HEK293 (cell line): ENCODE measurements around the gene ITGAL.

Experiments
- GLI2 ChIP-seq: fragments of 450-650 bp; formaldehyde crosslinking; IDR thresholded peaks from 2 replicates; pipeline ENCODE4; 2017; ENCODE audit warnings: missing biosample characterization, missing genetic modification characterization, low read depth, borderline replicate concordance
- GLIS1 ChIP-seq: fragments of 450-650 bp; formaldehyde crosslinking; IDR thresholded peaks from 2 replicates; pipeline ENCODE4 v1.5.1; 2016; ENCODE audit warnings: missing biosample characterization, missing genetic modification characterization
- PRDM10 ChIP-seq: fragments of 450-650 bp; formaldehyde crosslinking; IDR thresholded peaks from 2 replicates; pipeline ENCODE4 v1.5.1; 2016; ENCODE audit warnings: missing biosample characterization, missing genetic modification characterization
- RBAK ChIP-seq: fragments of 450-650 bp; formaldehyde crosslinking; IDR thresholded peaks from 2 replicates; pipeline ENCODE4 v1.5.1; 2016; ENCODE audit warnings: missing biosample characterization, missing genetic modification characterization
- SCRT2 ChIP-seq: fragments of 450-650 bp; formaldehyde crosslinking; IDR thresholded peaks from 2 replicates; pipeline ENCODE4 v1.5.1; 2016; ENCODE audit warnings: missing biosample characterization, missing genetic modification characterization
- SP7 ChIP-seq: fragments of 450-650 bp; formaldehyde crosslinking; IDR thresholded peaks from 2 replicates; pipeline ENCODE4 v1.5.1; 2016; ENCODE audit warnings: missing biosample characterization, missing genetic modification characterization
- YY2 ChIP-seq: fragments of 450-650 bp; formaldehyde crosslinking; IDR thresholded peaks from 2 replicates; pipeline ENCODE4 v1.5.1; 2016; ENCODE audit warnings: missing biosample characterization, missing genetic modification characterization
- ZBTB20 ChIP-seq: fragments of 450-650 bp; formaldehyde crosslinking; IDR thresholded peaks from 2 replicates; pipeline ENCODE4 v1.5.1; 2016; ENCODE audit warnings: missing biosample characterization, missing genetic modification characterization
- ZBTB49 ChIP-seq: fragments of 450-650 bp; formaldehyde crosslinking; IDR thresholded peaks from 2 replicates; pipeline ENCODE4 v1.5.1; 2016; ENCODE audit warnings: missing biosample characterization, missing genetic modification characterization, low read depth
- ZNF121 ChIP-seq: fragments of 450-650 bp; formaldehyde crosslinking; IDR thresholded peaks from 2 replicates; pipeline ENCODE4 v1.5.1; 2016; ENCODE audit warnings: missing biosample characterization, missing genetic modification characterization
- ZNF133 ChIP-seq: fragments of 450-650 bp; formaldehyde crosslinking; IDR thresholded peaks from 2 replicates; pipeline ENCODE4 v1.5.1; 2016; ENCODE audit warnings: missing biosample characterization, missing genetic modification characterization
- ZNF169 ChIP-seq: fragments of 450-650 bp; formaldehyde crosslinking; IDR thresholded peaks from 2 replicates; pipeline ENCODE4 v1.5.1; 2016; ENCODE audit warnings: missing biosample characterization, missing genetic modification characterization
- ZNF174 ChIP-seq: fragments of 450-650 bp; formaldehyde crosslinking; IDR thresholded peaks from 2 replicates; pipeline ENCODE4 v1.5.0; 2017; ENCODE audit warnings: missing biosample characterization, mild to moderate bottlenecking, missing genetic modification characterization
- ZNF266 ChIP-seq: fragments of 450-650 bp; formaldehyde crosslinking; IDR thresholded peaks from 2 replicates; pipeline ENCODE4 v1.5.1; 2016; ENCODE audit warnings: missing biosample characterization, missing genetic modification characterization, low read depth
- ZNF280C ChIP-seq: fragments of 450-650 bp; formaldehyde crosslinking; IDR thresholded peaks from 2 replicates; pipeline ENCODE4 v1.5.1; 2016; ENCODE audit warnings: missing biosample characterization, missing genetic modification characterization
- ZNF37A ChIP-seq: fragments of 450-650 bp; IDR thresholded peaks from 2 replicates; pipeline ENCODE4 v1.5.1; 2018; ENCODE audit warnings: missing biosample characterization, missing genetic modification characterization
- ZNF555 ChIP-seq: fragments of 450-650 bp; formaldehyde crosslinking; conservative IDR thresholded peaks from 2 replicates; pipeline ENCODE4 v1.5.1; 2017; ENCODE audit warnings: missing biosample characterization, mild to moderate bottlenecking, missing genetic modification characterization, inconsistent platforms
- ZNF558 ChIP-seq: fragments of 450-650 bp; formaldehyde crosslinking; IDR thresholded peaks from 2 replicates; pipeline ENCODE4 v1.5.1; 2016; ENCODE audit warnings: missing biosample characterization, missing genetic modification characterization
- ZNF670 ChIP-seq: fragments of 450-650 bp; formaldehyde crosslinking; IDR thresholded peaks from 2 replicates; pipeline ENCODE4 v1.5.1; 2016; ENCODE audit warnings: missing biosample characterization, missing genetic modification characterization, low read depth
- ZNF776 ChIP-seq: fragments of 450-650 bp; formaldehyde crosslinking; IDR thresholded peaks from 2 replicates; pipeline ENCODE4 v1.5.0; 2017; ENCODE audit warnings: missing biosample characterization, missing genetic modification characterization, borderline replicate concordance
- ZNF785 ChIP-seq: fragments of 450-650 bp; formaldehyde crosslinking; IDR thresholded peaks from 2 replicates; pipeline ENCODE4 v1.5.1; 2016; ENCODE audit warnings: missing biosample characterization, missing genetic modification characterization
- TF ChIP-seq, protein P1 (sequence below): fragments of 450-650 bp; formaldehyde crosslinking; IDR thresholded peaks from 2 replicates; pipeline ENCODE4 v1.5.1; 2016; ENCODE audit warnings: missing biosample characterization, missing genetic modification characterization, borderline replicate concordance
- TF ChIP-seq, protein P2 (sequence below): fragments of 450-650 bp; formaldehyde crosslinking; IDR thresholded peaks from 2 replicates; pipeline ENCODE4 v1.5.1; 2016; ENCODE audit warnings: missing biosample characterization, missing genetic modification characterization
- TF ChIP-seq, protein P3 (sequence below): fragments of 450-650 bp; IDR thresholded peaks from 2 replicates; pipeline ENCODE4 v1.5.1; 2018; ENCODE audit warnings: missing biosample characterization, missing genetic modification characterization
- TF ChIP-seq, protein P4 (sequence below): fragments of 450-650 bp; formaldehyde crosslinking; IDR thresholded peaks from 2 replicates; pipeline ENCODE4 v1.5.1; 2016; ENCODE audit warnings: missing biosample characterization, missing genetic modification characterization

ITGAL gene

GRCh38 chr16:30534368-30535105 lies 62.0 kb downstream of the ITGAL start, which contains the start of gene ZNF747 (continued):
- TF ChIP-seq ZBTB49 (tag by site-specific recombination) (no peak), ZBTB20 (peak; percentile 93), ZNF133 (tag by site-specific recombination) (peak; percentile 34; the same call in 1 of the 2 replicates), ZNF37A (tag by site-specific recombination) (no peak), ZNF169 (no peak), ZNF785 (tag by site-specific recombination) (no peak), GLIS1 (tag by site-specific recombination) (peak; percentile 26; the same call in 1 of the 2 replicates), RBAK (tag by site-specific recombination) (no peak; the same call in 1 of the 2 replicates), YY2 (tag by site-specific recombination) (peak; percentile 93), ZNF776 (tag by site-specific recombination) (no peak), ZNF280C (tag by site-specific recombination) (no peak), SP7 (tag by site-specific recombination) (peak; percentile 72; the same call in 1 of the 2 replicates), PRDM10 (tag by site-specific recombination) (peak; percentile 91), GLI2 (tag by site-specific recombination) (no peak), ZNF266 (no peak), ZNF670 (tag by site-specific recombination) (no peak), SCRT2 (tag by site-specific recombination) (peak; percentile 32; the same call in 1 of the 2 replicates), ZNF121 (tag by site-specific recombination) (no peak), ZNF555 (tag by site-specific recombination) (no peak), ZNF558 (tag by site-specific recombination) (no peak), ZNF174 (tag by site-specific recombination) (no peak)
- TF ChIP-seq, protein P1, sequence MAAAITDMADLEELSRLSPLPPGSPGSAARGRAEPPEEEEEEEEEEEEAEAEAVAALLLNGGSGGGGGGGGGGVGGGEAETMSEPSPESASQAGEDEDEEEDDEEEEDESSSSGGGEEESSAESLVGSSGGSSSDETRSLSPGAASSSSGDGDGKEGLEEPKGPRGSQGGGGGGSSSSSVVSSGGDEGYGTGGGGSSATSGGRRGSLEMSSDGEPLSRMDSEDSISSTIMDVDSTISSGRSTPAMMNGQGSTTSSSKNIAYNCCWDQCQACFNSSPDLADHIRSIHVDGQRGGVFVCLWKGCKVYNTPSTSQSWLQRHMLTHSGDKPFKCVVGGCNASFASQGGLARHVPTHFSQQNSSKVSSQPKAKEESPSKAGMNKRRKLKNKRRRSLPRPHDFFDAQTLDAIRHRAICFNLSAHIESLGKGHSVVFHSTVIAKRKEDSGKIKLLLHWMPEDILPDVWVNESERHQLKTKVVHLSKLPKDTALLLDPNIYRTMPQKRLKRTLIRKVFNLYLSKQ (tag by site-specific recombination): 0 out of 2 replicates have a peak, but pooled peaks have one; percentile 14
- TF ChIP-seq, protein P2, sequence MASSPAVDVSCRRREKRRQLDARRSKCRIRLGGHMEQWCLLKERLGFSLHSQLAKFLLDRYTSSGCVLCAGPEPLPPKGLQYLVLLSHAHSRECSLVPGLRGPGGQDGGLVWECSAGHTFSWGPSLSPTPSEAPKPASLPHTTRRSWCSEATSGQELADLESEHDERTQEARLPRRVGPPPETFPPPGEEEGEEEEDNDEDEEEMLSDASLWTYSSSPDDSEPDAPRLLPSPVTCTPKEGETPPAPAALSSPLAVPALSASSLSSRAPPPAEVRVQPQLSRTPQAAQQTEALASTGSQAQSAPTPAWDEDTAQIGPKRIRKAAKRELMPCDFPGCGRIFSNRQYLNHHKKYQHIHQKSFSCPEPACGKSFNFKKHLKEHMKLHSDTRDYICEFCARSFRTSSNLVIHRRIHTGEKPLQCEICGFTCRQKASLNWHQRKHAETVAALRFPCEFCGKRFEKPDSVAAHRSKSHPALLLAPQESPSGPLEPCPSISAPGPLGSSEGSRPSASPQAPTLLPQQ (tag by site-specific recombination): peak; percentile 72
- TF ChIP-seq, protein P3, sequence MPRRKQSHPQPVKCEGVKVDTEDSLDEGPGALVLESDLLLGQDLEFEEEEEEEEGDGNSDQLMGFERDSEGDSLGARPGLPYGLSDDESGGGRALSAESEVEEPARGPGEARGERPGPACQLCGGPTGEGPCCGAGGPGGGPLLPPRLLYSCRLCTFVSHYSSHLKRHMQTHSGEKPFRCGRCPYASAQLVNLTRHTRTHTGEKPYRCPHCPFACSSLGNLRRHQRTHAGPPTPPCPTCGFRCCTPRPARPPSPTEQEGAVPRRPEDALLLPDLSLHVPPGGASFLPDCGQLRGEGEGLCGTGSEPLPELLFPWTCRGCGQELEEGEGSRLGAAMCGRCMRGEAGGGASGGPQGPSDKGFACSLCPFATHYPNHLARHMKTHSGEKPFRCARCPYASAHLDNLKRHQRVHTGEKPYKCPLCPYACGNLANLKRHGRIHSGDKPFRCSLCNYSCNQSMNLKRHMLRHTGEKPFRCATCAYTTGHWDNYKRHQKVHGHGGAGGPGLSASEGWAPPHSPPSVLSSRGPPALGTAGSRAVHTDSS (tag by site-specific recombination): no peak
- TF ChIP-seq, protein P4, sequence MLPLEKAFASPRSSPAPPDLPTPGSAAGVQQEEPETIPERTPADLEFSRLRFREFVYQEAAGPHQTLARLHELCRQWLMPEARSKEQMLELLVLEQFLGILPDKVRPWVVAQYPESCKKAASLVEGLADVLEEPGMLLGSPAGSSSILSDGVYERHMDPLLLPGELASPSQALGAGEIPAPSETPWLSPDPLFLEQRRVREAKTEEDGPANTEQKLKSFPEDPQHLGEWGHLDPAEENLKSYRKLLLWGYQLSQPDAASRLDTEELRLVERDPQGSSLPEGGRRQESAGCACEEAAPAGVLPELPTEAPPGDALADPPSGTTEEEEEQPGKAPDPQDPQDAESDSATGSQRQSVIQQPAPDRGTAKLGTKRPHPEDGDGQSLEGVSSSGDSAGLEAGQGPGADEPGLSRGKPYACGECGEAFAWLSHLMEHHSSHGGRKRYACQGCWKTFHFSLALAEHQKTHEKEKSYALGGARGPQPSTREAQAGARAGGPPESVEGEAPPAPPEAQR (tag by site-specific recombination): no peak
